Colonic mucosa (tissue), 4 donors: Measurements from ENCODE around the gene ZMYM4. TPM values are rescaled to one million over a fixed set of nuclear protein-coding genes. Genes with fewer than 3 reads are reported as not detected.

Experiments used
- DNase-seq: peaks from one replicate; pipeline ENCODE4 v3.0.0-alpha.2; 2020
- H3K27ac ChIP-seq: fragments of 200-600 bp; one replicate; pipeline ENCODE4 v1.8.0; 2021
- H3K27me3 ChIP-seq: fragments of 200-600 bp; one replicate; pipeline ENCODE4 v1.8.0; 2021
- H3K36me3 ChIP-seq: fragments of 200-600 bp; one replicate; pipeline ENCODE4 v1.8.0; 2021
- H3K4me1 ChIP-seq: fragments of 200-600 bp; one replicate; pipeline ENCODE4 v1.8.0; 2021; ENCODE audit warnings: mild to moderate bottlenecking
- H3K4me3 ChIP-seq: fragments of 200-600 bp; one replicate; pipeline ENCODE4 v1.8.0; 2021
- H3K9ac ChIP-seq, 2 donors: one replicate each; pipeline ENCODE4 v1.7.0; 2013; ENCODE audit warnings: control low read depth in 2 of 2, low read depth in 2 of 2, low read length in 2 of 2
- H3K9me3 ChIP-seq: fragments of 200-600 bp; one replicate; pipeline ENCODE4 v1.8.0; 2021
- intact Hi-C: fragments of 100-400 bp; cut with DNase I; formaldehyde crosslinking; loops from one replicate; pipeline ENCODE4 v1.14.1; 2022
- total RNA-seq, 2 donors: library from RNA; stranded (reverse); fragmentation: NEBNext Ultra II Directional in 1 of 2; extraction: Animal tissue kit (Norgen Biotek cat#: 25700) in 1 of 2; gene quantifications; one replicate each; pipeline ENCODE4 v1.2.1, GENCODE V29; 2021
- TF ChIP-seq, protein P1 (sequence below): fragments of 200-600 bp; IDR thresholded peaks from one replicate; pipeline ENCODE4 v1.8.0; 2022; ENCODE audit warnings: antibody characterized with exemption, mild to moderate bottlenecking
- donor health status: healthy.
- donor health status: DM: no; HTN: no; CAD: no.
- donor health status: DM: no; HTN: no; CAD: no.

The ZMYM4 gene
- total RNA-seq: 10 to 100 TPM; 25.9 to 31.8 TPM

DNA sequence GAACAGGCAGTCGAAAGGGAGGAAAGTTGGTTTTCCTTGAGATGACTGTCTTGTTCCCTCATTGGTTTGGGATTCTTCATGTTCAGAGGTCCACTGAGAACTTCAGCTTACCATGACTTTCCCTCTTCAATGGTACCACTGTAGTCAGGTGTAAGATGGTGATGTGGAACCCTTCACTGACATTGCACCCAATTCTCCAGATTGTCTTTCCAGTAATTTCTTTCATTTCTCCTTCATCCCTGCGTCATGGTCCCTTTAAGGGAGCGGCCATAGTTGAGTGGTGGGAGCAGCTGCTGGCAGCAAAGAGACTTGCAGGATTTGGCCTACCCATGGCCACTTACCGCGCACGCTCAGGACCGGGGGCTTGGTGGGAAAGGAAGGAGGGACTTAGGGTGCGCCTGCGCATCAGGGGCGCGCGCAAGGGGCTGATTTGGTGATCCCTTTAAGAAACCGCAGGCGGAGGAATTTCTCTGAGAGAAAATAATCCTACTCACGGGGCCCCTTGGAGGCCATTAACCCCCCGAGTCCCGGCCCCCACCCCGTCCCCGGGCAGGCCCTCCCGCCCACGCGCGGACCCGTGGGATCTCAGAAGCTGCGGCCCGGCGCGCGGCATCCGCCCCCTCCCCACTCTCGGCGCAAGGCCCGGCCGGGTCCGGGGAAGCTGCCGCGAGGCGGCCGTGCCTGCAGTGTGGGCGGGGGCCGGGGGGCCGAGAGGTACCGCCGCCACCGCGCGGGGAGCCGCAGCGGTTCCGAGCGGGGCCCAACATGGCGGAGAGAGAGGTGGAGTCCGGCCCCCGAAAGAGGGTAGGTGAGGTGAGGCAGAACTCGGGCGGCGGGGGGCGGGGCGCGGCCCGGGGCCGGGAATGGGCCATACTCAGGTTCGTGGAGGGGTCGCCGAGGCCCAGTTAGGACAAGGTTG lies at the start of gene ZMYM4:
Gene ZMYM4 (plus strand): TSS at position 428 of the 919 bp plus-strand sequence. CDS start 338 bp downstream, at position 766.
- peak within 1 kb of the TSS; percentile 79 for H3K4me3 ChIP-seq

DNA sequence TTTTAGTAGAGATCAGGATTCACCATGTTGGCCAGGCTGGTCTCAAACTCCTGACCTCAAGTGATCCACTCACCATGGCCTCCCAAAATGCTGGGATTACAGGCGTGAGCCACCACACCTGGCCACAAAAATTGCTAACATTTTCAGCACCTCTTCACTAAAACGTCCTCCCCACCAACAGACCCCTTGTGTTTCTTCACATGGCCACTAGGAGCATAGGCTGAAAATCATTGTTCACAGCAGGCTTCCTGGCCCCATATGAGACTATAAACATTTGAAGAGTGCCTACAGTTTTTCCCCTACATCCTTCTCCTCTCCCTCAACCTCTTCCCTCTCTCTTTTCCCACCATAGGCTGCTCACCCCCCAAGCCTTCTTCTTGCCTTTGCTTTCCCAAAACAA lies 47.5 kb upstream of the ZMYM4 start:
- intact Hi-C loops: no loop called here
- no peak overlapping the region for H3K9ac ChIP-seq
- no peaks in the 10 kb centered on the region for H3K9me3 ChIP-seq
- TF ChIP-seq, protein P1, sequence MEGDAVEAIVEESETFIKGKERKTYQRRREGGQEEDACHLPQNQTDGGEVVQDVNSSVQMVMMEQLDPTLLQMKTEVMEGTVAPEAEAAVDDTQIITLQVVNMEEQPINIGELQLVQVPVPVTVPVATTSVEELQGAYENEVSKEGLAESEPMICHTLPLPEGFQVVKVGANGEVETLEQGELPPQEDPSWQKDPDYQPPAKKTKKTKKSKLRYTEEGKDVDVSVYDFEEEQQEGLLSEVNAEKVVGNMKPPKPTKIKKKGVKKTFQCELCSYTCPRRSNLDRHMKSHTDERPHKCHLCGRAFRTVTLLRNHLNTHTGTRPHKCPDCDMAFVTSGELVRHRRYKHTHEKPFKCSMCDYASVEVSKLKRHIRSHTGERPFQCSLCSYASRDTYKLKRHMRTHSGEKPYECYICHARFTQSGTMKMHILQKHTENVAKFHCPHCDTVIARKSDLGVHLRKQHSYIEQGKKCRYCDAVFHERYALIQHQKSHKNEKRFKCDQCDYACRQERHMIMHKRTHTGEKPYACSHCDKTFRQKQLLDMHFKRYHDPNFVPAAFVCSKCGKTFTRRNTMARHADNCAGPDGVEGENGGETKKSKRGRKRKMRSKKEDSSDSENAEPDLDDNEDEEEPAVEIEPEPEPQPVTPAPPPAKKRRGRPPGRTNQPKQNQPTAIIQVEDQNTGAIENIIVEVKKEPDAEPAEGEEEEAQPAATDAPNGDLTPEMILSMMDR: peak; percentile 19
- H3K4me3 ChIP-seq: no peak overlapping the region
- H3K36me3 ChIP-seq: no peaks in the 10 kb centered on the region
- H3K27ac ChIP-seq: no peak overlapping the region
- no peak for DNase-seq
- H3K27me3 ChIP-seq: no peaks in the 10 kb centered on the region
- H3K4me1 ChIP-seq: no peaks in the 10 kb centered on the region

More for the DNA sequence above, at the start of gene ZMYM4:
- Histone ChIP-seq H3K4me1 (no peaks in the 10 kb centered on the region), H3K36me3 (no peaks in the 10 kb centered on the region), H3K27ac (peak within 1 kb of the TSS; percentile 69), H3K9ac (peak within 1 kb of the TSS; percentile 61 to 89), H3K9me3 (no peaks in the 10 kb centered on the region), H3K27me3 (no peaks in the 10 kb centered on the region)
- intact Hi-C loops: no loop called here
- peak; percentile 90 for DNase-seq
- TF ChIP-seq, protein P1: no peak

DNA sequence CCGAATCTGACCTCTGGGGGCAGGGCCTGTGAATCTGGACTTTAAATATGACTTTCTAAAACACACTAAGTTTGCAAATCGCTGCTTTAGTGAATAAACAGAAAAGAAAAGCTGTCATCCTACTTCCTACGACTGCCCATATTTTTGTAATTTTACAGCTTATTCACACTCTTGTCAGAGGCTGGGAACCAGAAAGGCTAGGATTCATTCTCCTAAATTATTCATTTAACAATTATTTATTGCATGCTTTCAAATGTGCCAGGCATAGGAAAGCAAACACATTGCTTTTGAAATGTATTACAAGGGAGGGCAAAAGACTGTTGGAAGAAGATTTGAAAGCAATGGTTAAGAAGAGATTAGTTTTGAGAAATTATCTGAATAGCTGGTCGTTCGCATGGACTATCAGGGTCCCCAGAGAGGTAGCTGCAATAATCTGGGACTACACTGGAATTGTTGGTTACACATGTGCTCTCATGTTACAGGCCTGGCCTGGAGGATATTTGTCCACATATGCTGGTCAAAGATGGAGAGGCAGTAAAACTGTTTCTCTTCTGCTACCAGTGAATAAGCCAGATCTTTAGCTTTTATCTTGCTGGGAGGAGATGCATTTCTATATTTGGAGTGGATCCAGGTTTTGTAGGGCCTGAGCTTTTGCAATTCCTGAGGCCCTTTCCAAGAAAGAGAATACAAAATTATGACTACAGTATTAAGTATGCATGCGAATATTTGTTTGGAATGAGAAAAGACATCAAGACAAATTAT lies 46.0 kb upstream of the ZMYM4 start:
- H3K9ac ChIP-seq: no peak overlapping the region
- H3K36me3 ChIP-seq: no peaks in the 10 kb centered on the region
- no peaks in the 10 kb centered on the region for H3K27me3 ChIP-seq
- TF ChIP-seq, protein P1: no peak
- intact Hi-C loops: no loop called here
- H3K27ac ChIP-seq: no peak overlapping the region
- no peaks in the 10 kb centered on the region for H3K9me3 ChIP-seq
- H3K4me1 ChIP-seq: no peaks in the 10 kb centered on the region
- H3K4me3 ChIP-seq: no peak overlapping the region
- DNase-seq: no peak

DNA sequence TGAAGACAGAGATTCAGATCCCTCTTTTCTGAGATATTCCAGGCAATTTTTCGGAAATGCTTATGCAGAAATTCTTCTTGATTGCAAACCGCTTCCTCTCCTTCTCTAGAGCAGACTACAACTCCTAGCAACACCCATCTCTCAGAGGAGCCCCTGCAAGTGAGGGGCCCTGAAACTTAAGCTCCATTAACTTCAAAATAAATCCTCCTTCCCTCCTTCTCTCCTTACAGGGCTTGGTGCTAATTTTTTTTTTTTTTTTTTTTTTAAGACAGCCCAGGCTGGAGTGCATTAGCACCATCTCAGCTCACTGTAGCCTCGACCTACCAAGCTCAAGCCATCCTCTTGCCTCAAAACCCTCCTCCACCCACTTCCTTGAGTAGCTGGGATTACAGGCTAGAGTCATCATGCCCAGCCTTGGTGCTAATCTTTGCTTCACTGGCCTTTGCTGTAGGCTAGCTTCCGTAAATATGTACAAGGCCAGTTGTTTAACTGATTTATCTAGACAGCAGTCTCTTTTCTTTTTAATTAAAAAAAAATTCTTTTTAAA lies 45.4 kb upstream of the ZMYM4 start:
- Histone ChIP-seq H3K9me3 (no peaks in the 10 kb centered on the region), H3K36me3 (no peaks in the 10 kb centered on the region), H3K9ac (no peak overlapping the region), H3K4me3 (no peak overlapping the region), H3K27ac (no peak overlapping the region), H3K27me3 (no peaks in the 10 kb centered on the region), H3K4me1 (no peaks in the 10 kb centered on the region)
- no peak for DNase-seq
- intact Hi-C loops: no loop called here
- TF ChIP-seq, protein P1: no peak

DNA sequence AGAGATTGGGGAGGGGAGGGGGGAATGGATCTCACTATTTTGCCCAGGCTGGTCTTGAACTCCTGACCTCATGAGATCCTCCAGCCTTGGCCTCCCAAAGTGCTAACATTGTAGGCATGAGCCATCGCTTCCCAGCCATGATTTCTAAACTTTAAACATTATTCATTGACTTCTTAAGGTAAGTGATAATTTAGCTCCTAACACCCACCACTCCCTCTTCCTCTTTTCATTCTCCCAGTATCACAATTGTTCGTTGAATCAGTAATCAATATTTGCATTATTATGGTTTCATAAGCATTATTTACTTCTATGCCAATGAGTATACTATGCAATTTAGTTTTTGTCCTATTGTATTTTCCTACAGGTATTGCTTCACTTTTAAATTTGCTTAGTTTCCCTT lies 42.0 kb upstream of the ZMYM4 start:
- no peaks in the 10 kb centered on the region for H3K9me3 ChIP-seq
- no peaks in the 10 kb centered on the region for H3K36me3 ChIP-seq
- no peaks in the 10 kb centered on the region for H3K4me1 ChIP-seq
- H3K9ac ChIP-seq: no peak overlapping the region
- no peak overlapping the region for H3K27ac ChIP-seq
- no peak for DNase-seq
- TF ChIP-seq, protein P1: no peak
- H3K4me3 ChIP-seq: no peak overlapping the region
- no peaks in the 10 kb centered on the region for H3K27me3 ChIP-seq
- intact Hi-C loops: no loop called here
